Measurements from ENCODE around the gene EFCAB14. TPM values are rescaled to one million over a fixed set of nuclear protein-coding genes. Genes with fewer than 3 reads are reported as not detected.

EFCAB14 gene
- total and polyA plus RNA-seq, 10 donors: 15.1 to 126 (median 92.3) TPM

- no peak for TF ChIP-seq POLR2A (IDR thresholded peaks at IDR 0.05)
- intact Hi-C loops (cut with DNase I; ENCODE audit: low total_unique reads): no loop called here
- WGBS, 5 donors: 88 to 98% (median 96%) methylated on average over 2 of the region's 2 CpGs
- H3K4me3 ChIP-seq: no peak overlapping the region
- no peak overlapping the region for H3K27ac ChIP-seq
- H3K27me3 ChIP-seq (replicated peaks in 1 of 7): no peaks in the 10 kb centered on the region
- no peak for DNase-seq
- no peaks in the 10 kb centered on the region for H3K9me3 ChIP-seq
- H3K36me3 ChIP-seq: peaks cover 0 to 68% (median 33%) of the 10 kb centered on the region in 6 donors
- no peaks in the 10 kb centered on the region for H3K4me1 ChIP-seq
Measured at GRCh38 chr1:46630719-46631118, 88.2 kb downstream of the EFCAB14 start.

Other genes with a start within 250 kb of the EFCAB14 start
- not detected for gene DMBX1, start 229.3 kb downstream of the EFCAB14 start, total RNA-seq
- not detected for gene DMBX1, start 229.3 kb downstream of the EFCAB14 start, polyA plus RNA-seq
- not detected for gene KNCN, start 167.5 kb downstream of the EFCAB14 start, total RNA-seq
- not detected for gene KNCN, start 167.5 kb downstream of the EFCAB14 start, polyA plus RNA-seq
- gene MKNK1, start 114.8 kb downstream of the EFCAB14 start, total RNA-seq: 100 to 1,000 TPM in 5 of 7 donors, 10 to 100 TPM in 2; 67.3 to 169 (median 114) TPM
- gene MKNK1, start 114.8 kb downstream of the EFCAB14 start, polyA plus RNA-seq: 10 to 100 TPM; 19.2 to 42.7 (median 35.6) TPM
- gene MOB3C, start 102.3 kb downstream of the EFCAB14 start, total RNA-seq: 10 to 100 TPM; 20.6 to 27.5 (median 24.5) TPM
- 10 to 100 TPM in 2 of 3 donors, 1 to 10 TPM in 1; 8.2 to 17.6 (median 11.9) TPM for gene MOB3C, start 102.3 kb downstream of the EFCAB14 start, polyA plus RNA-seq
- gene ATPAF1, start 50.8 kb downstream of the EFCAB14 start, total RNA-seq: 10 to 100 TPM; 23.7 to 39.5 (median 25.1) TPM
- 10 to 100 TPM; 23.7 to 31.7 (median 29.6) TPM for gene ATPAF1, start 50.8 kb downstream of the EFCAB14 start, polyA plus RNA-seq
- gene TEX38, start 47.3 kb downstream of the EFCAB14 start, total RNA-seq: not detected
- under 1 TPM in 2 of 3 donors, not detected in 1; 0.09 to 0.11 TPM for gene TEX38, start 47.3 kb downstream of the EFCAB14 start, polyA plus RNA-seq
- gene CYP4B1, start 79.9 kb upstream of the EFCAB14 start, total RNA-seq: 1 to 10 TPM in 2 of 7 donors, under 1 TPM in 2, not detected in 3; 0.32 to 2.3 (median 0.74) TPM
- 1 to 10 TPM in 2 of 3 donors, under 1 TPM in 1; 0.83 to 3.5 (median 1.7) TPM for gene CYP4B1, start 79.9 kb upstream of the EFCAB14 start, polyA plus RNA-seq
- not detected for gene CYP4A11, start 222.4 kb upstream of the EFCAB14 start, total RNA-seq
- gene CYP4A11, start 222.4 kb upstream of the EFCAB14 start, polyA plus RNA-seq: not detected